Mesothelial cell of epicardium (in vitro differentiated cells): ENCODE measurements around the gene KRT25. TPM values are rescaled to one million over a fixed set of nuclear protein-coding genes. Genes with fewer than 3 reads are reported as not detected.

ENCODE experiments used
- DNase-seq, 2 experiments: peaks; one replicate each; pipeline ENCODE4 v3.0.0; 2021; ENCODE audit warnings: low spot score in 2 of 2; ENCODE audit not compliant: unreplicated experiment in 2 of 2
- H3K27ac Mint-ChIP-seq: 2 replicates; pipeline ENCODE4 v1.8.0; 2021; ENCODE audit warnings: mixed read lengths
- H3K27me3 Mint-ChIP-seq: 2 replicates; pipeline ENCODE4 v1.8.0; 2021; ENCODE audit warnings: low read depth, mixed read lengths
- H3K36me3 Mint-ChIP-seq: 2 replicates; pipeline ENCODE4 v1.8.0; 2021; ENCODE audit warnings: mixed read lengths
- H3K4me1 Mint-ChIP-seq: 2 replicates; pipeline ENCODE4 v1.8.0; 2021; ENCODE audit warnings: mixed read lengths
- H3K4me3 Mint-ChIP-seq: 2 replicates; pipeline ENCODE4 v1.8.0; 2021; ENCODE audit warnings: mild to moderate bottlenecking, moderate library complexity, mixed read lengths
- H3K9me3 Mint-ChIP-seq: 2 replicates; pipeline ENCODE4 v1.8.0; 2021; ENCODE audit warnings: mixed read lengths
- total RNA-seq: library from RNA; stranded (reverse); gene quantifications from 3 replicates; pipeline ENCODE4 v1.2.1, GENCODE V29; 2021
- TF ChIP-seq, protein P1 (sequence below): fragments of 200-600 bp; sonication (generic); IDR thresholded peaks from one replicate; pipeline ENCODE4 v1.5.0; 2021; ENCODE audit warnings: antibody characterized with exemption; ENCODE audit not compliant: unreplicated experiment

KRT25 gene
- total RNA-seq, 1 donor from 2014 or later: not detected

- TF ChIP-seq, protein P1, sequence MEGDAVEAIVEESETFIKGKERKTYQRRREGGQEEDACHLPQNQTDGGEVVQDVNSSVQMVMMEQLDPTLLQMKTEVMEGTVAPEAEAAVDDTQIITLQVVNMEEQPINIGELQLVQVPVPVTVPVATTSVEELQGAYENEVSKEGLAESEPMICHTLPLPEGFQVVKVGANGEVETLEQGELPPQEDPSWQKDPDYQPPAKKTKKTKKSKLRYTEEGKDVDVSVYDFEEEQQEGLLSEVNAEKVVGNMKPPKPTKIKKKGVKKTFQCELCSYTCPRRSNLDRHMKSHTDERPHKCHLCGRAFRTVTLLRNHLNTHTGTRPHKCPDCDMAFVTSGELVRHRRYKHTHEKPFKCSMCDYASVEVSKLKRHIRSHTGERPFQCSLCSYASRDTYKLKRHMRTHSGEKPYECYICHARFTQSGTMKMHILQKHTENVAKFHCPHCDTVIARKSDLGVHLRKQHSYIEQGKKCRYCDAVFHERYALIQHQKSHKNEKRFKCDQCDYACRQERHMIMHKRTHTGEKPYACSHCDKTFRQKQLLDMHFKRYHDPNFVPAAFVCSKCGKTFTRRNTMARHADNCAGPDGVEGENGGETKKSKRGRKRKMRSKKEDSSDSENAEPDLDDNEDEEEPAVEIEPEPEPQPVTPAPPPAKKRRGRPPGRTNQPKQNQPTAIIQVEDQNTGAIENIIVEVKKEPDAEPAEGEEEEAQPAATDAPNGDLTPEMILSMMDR: no peak
- peaks cover 2% of the 10 kb centered on the region for H3K4me1 Mint-ChIP-seq
- H3K36me3 Mint-ChIP-seq: no peaks in the 10 kb centered on the region
- no peak overlapping the region for H3K4me3 Mint-ChIP-seq
- no peak for DNase-seq
- no peaks in the 10 kb centered on the region for H3K9me3 Mint-ChIP-seq
- H3K27ac Mint-ChIP-seq: no peak overlapping the region
- peaks cover 49% of the 10 kb centered on the region for H3K27me3 Mint-ChIP-seq
These were observed 40.0 kb upstream of the KRT25 start for GRCh38 chr17:40795019-40795667.

GRCh38 chr17:40794466-40794865, 39.3 kb upstream of the KRT25 start:
- no peak overlapping the region for H3K4me3 Mint-ChIP-seq
- H3K27ac Mint-ChIP-seq: no peak overlapping the region
- no peaks in the 10 kb centered on the region for H3K9me3 Mint-ChIP-seq
- H3K36me3 Mint-ChIP-seq: no peaks in the 10 kb centered on the region
- H3K4me1 Mint-ChIP-seq: peaks cover 2% of the 10 kb centered on the region
- no peak for DNase-seq
- TF ChIP-seq, protein P1: no peak
- H3K27me3 Mint-ChIP-seq: peaks cover 46% of the 10 kb centered on the region

DNA sequence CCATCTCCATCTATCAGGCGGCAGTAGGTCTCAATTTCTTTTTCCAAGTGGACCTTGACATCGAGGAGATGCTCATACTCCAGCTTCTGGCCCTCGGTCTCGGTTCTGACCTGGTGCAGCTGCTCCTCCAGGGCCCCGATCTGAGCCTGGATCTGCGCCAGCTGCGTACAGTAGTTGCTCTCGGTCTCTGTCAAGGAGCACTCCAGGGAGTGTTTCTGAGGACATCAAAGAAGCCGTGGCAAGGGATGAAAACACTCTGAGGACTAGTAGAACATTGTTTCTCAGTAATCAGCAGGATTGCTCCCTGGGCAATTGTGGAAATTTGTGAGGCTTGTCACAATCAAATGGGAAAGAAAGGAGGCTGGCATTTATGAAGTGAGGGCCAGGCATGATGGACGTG, 38.7 kb upstream of the KRT25 start:
- no peak overlapping the region for H3K27ac Mint-ChIP-seq
- no peaks in the 10 kb centered on the region for H3K9me3 Mint-ChIP-seq
- H3K36me3 Mint-ChIP-seq: no peaks in the 10 kb centered on the region
- TF ChIP-seq, protein P1: no peak
- H3K27me3 Mint-ChIP-seq: peaks cover 41% of the 10 kb centered on the region
- no peak for DNase-seq
- peaks cover 2% of the 10 kb centered on the region for H3K4me1 Mint-ChIP-seq
- no peak overlapping the region for H3K4me3 Mint-ChIP-seq

DNA sequence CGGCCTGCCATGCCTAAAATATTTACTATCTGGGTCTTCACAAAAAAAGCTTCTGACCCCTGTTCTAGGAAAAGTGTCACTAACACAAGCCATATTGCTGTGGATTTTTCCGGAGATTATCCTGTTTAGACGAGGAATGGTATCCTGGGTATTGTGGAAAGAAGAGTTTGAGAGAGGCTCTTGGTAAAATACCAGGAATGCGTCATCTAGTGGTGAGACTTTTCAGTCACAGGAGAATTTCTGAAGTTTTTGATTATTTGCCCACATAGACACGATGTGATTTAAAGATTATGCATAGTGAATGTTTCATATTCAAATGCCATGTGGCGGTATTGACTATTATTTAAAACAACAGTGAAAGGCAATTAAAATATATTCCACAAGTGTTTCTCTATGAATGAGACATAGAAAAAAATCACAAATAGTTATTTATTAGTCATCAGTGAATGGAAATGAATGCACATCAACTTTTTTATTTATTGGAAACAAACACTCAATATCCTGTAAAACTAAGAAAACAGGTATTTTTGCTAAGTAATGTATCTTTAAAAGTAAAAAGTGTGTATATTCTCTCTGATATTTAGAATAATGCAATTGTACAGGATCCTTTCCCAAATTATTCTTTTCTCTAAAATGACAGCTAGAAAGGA, 36.8 kb upstream of the KRT25 start:
- Mint-ChIP-seq H3K27ac (no peak overlapping the region), H3K27me3 (peaks cover 27% of the 10 kb centered on the region), H3K36me3 (no peaks in the 10 kb centered on the region), H3K4me1 (peaks cover 2% of the 10 kb centered on the region), H3K4me3 (no peak overlapping the region), H3K9me3 (no peaks in the 10 kb centered on the region)
- no peak for DNase-seq
- TF ChIP-seq, protein P1: peak; percentile 56

- DNase-seq: no peak
- TF ChIP-seq, protein P1: no peak
- Mint-ChIP-seq H3K27ac (no peak overlapping the region), H3K4me1 (peaks cover 2% of the 10 kb centered on the region), H3K4me3 (no peak overlapping the region), H3K36me3 (no peaks in the 10 kb centered on the region), H3K9me3 (no peaks in the 10 kb centered on the region), H3K27me3 (peaks cover 22% of the 10 kb centered on the region)
These were observed 36.0 kb upstream of the KRT25 start for GRCh38 chr17:40791111-40791510.
